ENCODE results near the gene MAVS. TPM values are rescaled to one million over a fixed set of nuclear protein-coding genes. Genes with fewer than 3 reads are reported as not detected.
"Not testable (repeated sequence)": the region's sequence is repeated elsewhere in the genome, so short reads cannot be mapped to it uniquely, and the experiment has no call there.

MAVS gene
- total RNA-seq, 1 donor from 2014 or later, result 21.4 TPM

- peak; percentile 99 for DNase-seq
These were observed 42.2 kb downstream of the MAVS start, which contains the start of gene PANK2 for GRCh38 chr20:3888622-3889488. TSS of gene PANK2 (plus strand) at chr20:3889387.

- DNase-seq, result peak; percentile 52
These were observed 43.1 kb downstream of the MAVS start for GRCh38 chr20:3889489-3890397.

- peak; percentile 42 for DNase-seq
These were observed 43.7 kb downstream of the MAVS start for GRCh38 chr20:3890398-3890751.

GRCh38 chr20:3890999-3891929, 44.6 kb downstream of the MAVS start:
- DNase-seq, result no peak

GRCh38 chr20:3894796-3895195, 48.2 kb downstream of the MAVS start:
- DNase-seq, result no peak

GRCh38 chr20:3896302-3896701, 49.7 kb downstream of the MAVS start:
- DNase-seq, result peak; percentile 69

GRCh38 chr20:3896853-3897583, 50.4 kb downstream of the MAVS start:
- DNase-seq, result no peak

GRCh38 chr20:3898181-3898580, 51.5 kb downstream of the MAVS start:
- not testable (repeated sequence) for DNase-seq

GRCh38 chr20:3898639-3899038, 52.0 kb downstream of the MAVS start:
- no peak for DNase-seq

GRCh38 chr20:3900187-3900604, 53.6 kb downstream of the MAVS start:
- DNase-seq, result peak; percentile 64

GRCh38 chr20:3901028-3901705, 54.5 kb downstream of the MAVS start:
- DNase-seq, result no peak

GRCh38 chr20:3901706-3902440, 55.2 kb downstream of the MAVS start:
- no peak for DNase-seq

- no peak for DNase-seq
These were observed 55.8 kb downstream of the MAVS start for GRCh38 chr20:3902446-3902845.

- no peak for DNase-seq
These were observed 57.6 kb downstream of the MAVS start for GRCh38 chr20:3904224-3904623.

- no peak for DNase-seq
These were observed 58.2 kb downstream of the MAVS start for GRCh38 chr20:3904857-3905256.

- DNase-seq, result not testable (repeated sequence)
These were observed 60.4 kb downstream of the MAVS start for GRCh38 chr20:3906744-3907721.

- DNase-seq, result no peak
These were observed 62.0 kb downstream of the MAVS start for GRCh38 chr20:3908667-3909066.

- DNase-seq, result no peak
These were observed 63.3 kb downstream of the MAVS start for GRCh38 chr20:3909952-3910366.

GRCh38 chr20:3910853-3911252, 64.2 kb downstream of the MAVS start:
- DNase-seq, result no peak
